Measurements from ENCODE around the gene NOTCH3.

NOTCH3 gene

GRCh38 chr19:15180451-15181390, 20.1 kb downstream of the NOTCH3 start:
- no peak overlapping the region for H3K27ac ChIP-seq (ENCODE audit: insufficient read depth, low read depth, low read length, poor library complexity, severe bottlenecking)
- no peaks in the 10 kb centered on the region for H3K27me3 ChIP-seq (ENCODE audit: control insufficient read depth, insufficient read depth, low read length, poor library complexity, severe bottlenecking)
- H3K9me3 ChIP-seq (ENCODE audit: control insufficient read depth, low read length) = no peaks in the 10 kb centered on the region
- WGBS, 2 experiments = 83% methylated on average over 39 of the region's 39 CpGs
- no peak overlapping the region for H3K4me3 ChIP-seq (ENCODE audit: insufficient read depth, low read depth, low read length)
- no peaks in the 10 kb centered on the region for H3K4me1 ChIP-seq (ENCODE audit: control insufficient read depth, insufficient read depth, low read length)
- peaks cover 38% of the 10 kb centered on the region for H3K36me3 ChIP-seq (ENCODE audit: control insufficient read depth, insufficient read depth, low read length)

- no peaks in the 10 kb centered on the region for H3K27me3 ChIP-seq (ENCODE audit: control insufficient read depth, insufficient read depth, low read length, poor library complexity, severe bottlenecking)
Measured at GRCh38 chr19:15178629-15179308, 22.0 kb downstream of the NOTCH3 start.

DNA sequence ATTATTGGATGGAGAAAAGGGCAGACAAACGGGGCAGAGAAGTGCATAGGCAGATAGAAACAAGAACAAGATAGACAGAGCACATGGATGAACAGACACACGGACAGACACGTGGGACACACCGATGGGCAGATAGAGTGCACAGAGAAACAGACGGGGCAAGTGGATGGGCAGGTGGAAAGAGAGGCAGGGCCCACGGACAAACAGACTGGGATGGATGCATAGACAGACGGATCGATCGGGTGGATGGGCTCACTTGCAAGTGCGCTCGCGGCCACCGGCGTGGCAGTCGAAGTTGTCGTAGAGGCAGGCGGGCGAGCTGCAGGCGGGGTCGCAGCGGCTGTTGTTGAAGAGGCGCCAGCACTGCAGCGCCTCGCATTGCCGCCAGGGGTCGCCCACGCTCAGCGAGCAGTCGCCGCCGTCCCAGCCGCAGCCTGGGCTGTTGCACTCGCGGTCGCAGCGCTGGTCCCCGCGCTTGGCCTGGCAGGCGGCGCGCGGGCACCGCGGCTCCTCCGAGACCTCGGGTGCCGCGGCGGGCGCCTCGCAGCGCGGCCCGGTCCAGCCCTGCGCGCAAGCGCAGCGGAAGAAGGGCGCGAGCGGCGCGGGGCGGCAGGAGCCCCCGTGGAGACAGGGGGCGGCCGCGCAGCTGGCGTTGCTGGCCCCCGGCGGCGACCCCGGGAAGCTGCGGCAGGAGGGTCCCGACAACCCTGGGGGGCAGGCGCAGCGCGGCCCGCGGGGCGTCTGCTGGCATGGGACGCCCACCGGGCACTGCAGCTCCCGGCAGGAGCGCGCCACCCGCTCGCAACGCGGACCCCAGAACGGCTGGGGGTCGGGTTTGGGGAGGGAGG, 23.3 kb downstream of the NOTCH3 start:
- H3K36me3 ChIP-seq (ENCODE audit: control insufficient read depth, insufficient read depth, low read length) = peaks cover 39% of the 10 kb centered on the region

More at GRCh38 chr19:15178629-15179308, 22.0 kb downstream of the NOTCH3 start:
- Histone ChIP-seq H3K9me3 (ENCODE audit: control insufficient read depth, low read length) (no peaks in the 10 kb centered on the region), H3K4me1 (ENCODE audit: control insufficient read depth, insufficient read depth, low read length) (no peaks in the 10 kb centered on the region), H3K36me3 (ENCODE audit: control insufficient read depth, insufficient read depth, low read length) (peaks cover 30% of the 10 kb centered on the region), H3K4me3 (ENCODE audit: insufficient read depth, low read depth, low read length) (no peak overlapping the region), H3K27ac (ENCODE audit: insufficient read depth, low read depth, low read length, poor library complexity, severe bottlenecking) (no peak overlapping the region)
- WGBS, 2 experiments = 93 to 96% methylated on average over 33 of the region's 33 CpGs

GRCh38 chr19:15175609-15176008, 25.2 kb downstream of the NOTCH3 start:
- no peaks in the 10 kb centered on the region for H3K4me1 ChIP-seq (ENCODE audit: control insufficient read depth, insufficient read depth, low read length)
- H3K36me3 ChIP-seq (ENCODE audit: control insufficient read depth, insufficient read depth, low read length) = peaks cover 48% of the 10 kb centered on the region
- 99 to 100% methylated on average over 1 to 3 of the region's 3 CpGs for WGBS, 2 experiments
- H3K4me3 ChIP-seq (ENCODE audit: insufficient read depth, low read depth, low read length) = no peak overlapping the region
- no peaks in the 10 kb centered on the region for H3K27me3 ChIP-seq (ENCODE audit: control insufficient read depth, insufficient read depth, low read length, poor library complexity, severe bottlenecking)
- H3K9me3 ChIP-seq (ENCODE audit: control insufficient read depth, low read length) = no peaks in the 10 kb centered on the region
- H3K27ac ChIP-seq (ENCODE audit: insufficient read depth, low read depth, low read length, poor library complexity, severe bottlenecking) = no peak overlapping the region

More for the DNA sequence above, 23.3 kb downstream of the NOTCH3 start:
- H3K27me3 ChIP-seq (ENCODE audit: control insufficient read depth, insufficient read depth, low read length, poor library complexity, severe bottlenecking) = no peaks in the 10 kb centered on the region
- H3K9me3 ChIP-seq (ENCODE audit: control insufficient read depth, low read length) = no peaks in the 10 kb centered on the region
- WGBS, 2 experiments = 20 to 22% methylated on average over 92 of the region's 92 CpGs
- H3K4me1 ChIP-seq (ENCODE audit: control insufficient read depth, insufficient read depth, low read length) = no peaks in the 10 kb centered on the region
- no peak overlapping the region for H3K4me3 ChIP-seq (ENCODE audit: insufficient read depth, low read depth, low read length)
- no peak overlapping the region for H3K27ac ChIP-seq (ENCODE audit: insufficient read depth, low read depth, low read length, poor library complexity, severe bottlenecking)

DNA sequence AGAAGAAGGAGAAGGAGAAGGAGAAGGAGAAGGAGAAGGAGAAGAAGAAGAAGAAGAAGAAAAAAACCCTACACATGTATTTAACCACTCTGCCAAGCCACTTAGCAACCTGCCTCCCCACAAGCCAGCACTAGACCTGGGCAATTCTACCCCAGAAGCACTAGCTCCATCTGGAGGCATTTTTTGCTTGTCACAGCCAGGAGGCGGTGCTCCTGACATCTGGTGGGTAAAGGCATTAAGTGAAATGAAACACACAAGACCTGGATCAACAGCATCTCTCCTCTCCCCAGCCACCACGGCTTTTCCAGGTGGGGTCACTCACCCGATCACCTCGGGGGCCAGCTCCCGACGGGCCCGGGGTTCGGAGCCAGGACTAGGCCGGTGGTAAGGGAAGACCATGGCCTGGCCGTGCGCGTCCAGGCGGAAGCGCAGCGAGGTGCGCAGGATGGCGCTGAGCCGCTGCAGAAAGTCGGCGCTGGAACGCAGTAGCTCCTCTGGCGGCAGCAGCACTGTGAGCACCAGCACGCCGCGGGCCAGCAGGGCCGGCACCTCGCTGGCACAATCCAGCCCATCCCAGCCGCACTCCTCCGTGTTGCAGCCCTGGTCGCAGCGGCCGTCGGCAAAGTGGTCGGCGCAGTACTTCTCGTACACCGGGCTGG, 26.9 kb downstream of the NOTCH3 start:
- Histone ChIP-seq H3K27me3 (ENCODE audit: control insufficient read depth, insufficient read depth, low read length, poor library complexity, severe bottlenecking) (no peaks in the 10 kb centered on the region), H3K27ac (ENCODE audit: insufficient read depth, low read depth, low read length, poor library complexity, severe bottlenecking) (no peak overlapping the region), H3K36me3 (ENCODE audit: control insufficient read depth, insufficient read depth, low read length) (peaks cover 53% of the 10 kb centered on the region), H3K9me3 (ENCODE audit: control insufficient read depth, low read length) (no peaks in the 10 kb centered on the region), H3K4me3 (ENCODE audit: insufficient read depth, low read depth, low read length) (no peak overlapping the region), H3K4me1 (ENCODE audit: control insufficient read depth, insufficient read depth, low read length) (no peaks in the 10 kb centered on the region)
- WGBS, 2 experiments = 97% methylated on average over 37 of the region's 37 CpGs

DNA sequence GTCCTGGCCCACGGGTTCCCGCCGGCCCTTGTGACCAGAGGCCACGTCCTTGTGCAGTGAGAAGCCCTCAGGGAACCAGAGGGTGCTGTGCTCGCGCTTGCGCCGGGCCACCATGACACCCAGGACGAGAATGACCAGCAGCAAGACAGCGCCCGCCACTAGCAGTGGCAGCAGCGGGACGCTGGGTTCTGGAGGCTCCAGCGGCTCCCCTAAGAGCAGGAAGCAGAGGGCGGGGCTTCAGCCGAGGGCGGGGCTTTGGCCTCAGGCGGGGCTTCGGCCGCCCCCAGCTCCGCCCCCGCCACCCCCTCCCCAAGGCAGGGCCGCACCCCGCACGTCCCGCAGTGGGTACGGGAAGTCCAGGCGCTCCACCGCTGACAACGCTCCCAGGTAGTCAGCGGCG, 30.4 kb downstream of the NOTCH3 start:
- H3K9me3 ChIP-seq (ENCODE audit: control insufficient read depth, low read length) = no peaks in the 10 kb centered on the region
- H3K4me3 ChIP-seq (ENCODE audit: insufficient read depth, low read depth, low read length) = no peak overlapping the region
- WGBS, 2 experiments = 88 to 92% methylated on average over 32 of the region's 32 CpGs
- H3K4me1 ChIP-seq (ENCODE audit: control insufficient read depth, insufficient read depth, low read length) = no peaks in the 10 kb centered on the region
- H3K27ac ChIP-seq (ENCODE audit: insufficient read depth, low read depth, low read length, poor library complexity, severe bottlenecking) = no peak overlapping the region
- no peaks in the 10 kb centered on the region for H3K27me3 ChIP-seq (ENCODE audit: control insufficient read depth, insufficient read depth, low read length, poor library complexity, severe bottlenecking)
- H3K36me3 ChIP-seq (ENCODE audit: control insufficient read depth, insufficient read depth, low read length) = peaks cover 78% of the 10 kb centered on the region

- peaks cover 85% of the 10 kb centered on the region for H3K36me3 ChIP-seq (ENCODE audit: control insufficient read depth, insufficient read depth, low read length)
- no peak overlapping the region for H3K27ac ChIP-seq (ENCODE audit: insufficient read depth, low read depth, low read length, poor library complexity, severe bottlenecking)
- 95 to 98% methylated on average over 10 of the region's 10 CpGs for whole genome bisulfite sequencing, 2 experiments
- H3K4me3 ChIP-seq (ENCODE audit: insufficient read depth, low read depth, low read length) = no peak overlapping the region
- no peaks in the 10 kb centered on the region for H3K4me1 ChIP-seq (ENCODE audit: control insufficient read depth, insufficient read depth, low read length)
- H3K27me3 ChIP-seq (ENCODE audit: control insufficient read depth, insufficient read depth, low read length, poor library complexity, severe bottlenecking) = no peaks in the 10 kb centered on the region
- H3K9me3 ChIP-seq (ENCODE audit: control insufficient read depth, low read length) = no peaks in the 10 kb centered on the region
Measured at GRCh38 chr19:15169541-15170285, 31.1 kb downstream of the NOTCH3 start.

DNA sequence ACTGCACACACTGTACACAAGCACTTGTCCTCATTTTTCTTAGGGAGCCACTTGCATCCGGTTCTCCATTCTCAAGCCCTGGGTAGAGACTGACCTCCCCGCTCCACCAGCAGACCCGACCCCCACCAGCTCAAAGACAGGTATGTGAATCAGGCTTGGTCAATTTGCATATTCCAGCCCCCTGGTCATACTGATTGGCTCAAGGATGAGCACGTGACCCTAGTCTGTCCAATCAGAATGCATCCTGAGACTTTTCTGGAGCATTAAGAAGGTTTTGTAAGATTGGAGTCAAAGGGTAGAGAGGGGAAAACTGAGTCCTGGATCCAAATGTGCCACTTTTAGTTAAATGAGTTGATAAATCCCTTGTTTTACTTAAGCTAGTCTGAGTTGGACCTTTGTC, 34.1 kb downstream of the NOTCH3 start:
- H3K27ac ChIP-seq (ENCODE audit: insufficient read depth, low read depth, low read length, poor library complexity, severe bottlenecking) = no peak overlapping the region
- no peak overlapping the region for H3K4me3 ChIP-seq (ENCODE audit: insufficient read depth, low read depth, low read length)
- whole genome bisulfite sequencing, 2 experiments = 68 to 70% methylated on average over 4 of the region's 4 CpGs
- H3K4me1 ChIP-seq (ENCODE audit: control insufficient read depth, insufficient read depth, low read length) = no peaks in the 10 kb centered on the region
- peaks cover 87% of the 10 kb centered on the region for H3K36me3 ChIP-seq (ENCODE audit: control insufficient read depth, insufficient read depth, low read length)
- no peaks in the 10 kb centered on the region for H3K27me3 ChIP-seq (ENCODE audit: control insufficient read depth, insufficient read depth, low read length, poor library complexity, severe bottlenecking)
- no peaks in the 10 kb centered on the region for H3K9me3 ChIP-seq (ENCODE audit: control insufficient read depth, low read length)
